Activated naive CD8-positive, alpha-beta T cell treated with anti-CD3 and anti-CD28 coated beads, Interleukin-2, amount 50 U/mL, for 16 hours (primary cell): Measurements from ENCODE around the gene SULF2.

Source experiments
- DNase-seq: peaks from one replicate; pipeline ENCODE4 v3.0.0-alpha.2; 2020; ENCODE audit warnings: low read depth, low spot score

SULF2 gene

GRCh38 chr20:47784599-47785310, 526 bp downstream of the SULF2 start:
- DNase-seq: no peak

GRCh38 chr20:47783828-47784598, 1.3 kb downstream of the SULF2 start:
- no peak for DNase-seq

GRCh38 chr20:47782920-47783552, 2.2 kb downstream of the SULF2 start:
- DNase-seq: no peak

- DNase-seq: no peak
Observed at GRCh38 chr20:47782076-47782475, 3.2 kb downstream of the SULF2 start.

- DNase-seq: no peak
Observed at GRCh38 chr20:47781632-47782031, 3.6 kb downstream of the SULF2 start.

GRCh38 chr20:47780720-47781389, 4.4 kb downstream of the SULF2 start:
- DNase-seq: no peak

GRCh38 chr20:47778398-47779354, 6.6 kb downstream of the SULF2 start:
- DNase-seq: no peak

- no peak for DNase-seq
Observed at GRCh38 chr20:47777220-47777619, 8.1 kb downstream of the SULF2 start.

GRCh38 chr20:47776639-47777038, 8.6 kb downstream of the SULF2 start:
- DNase-seq: no peak

GRCh38 chr20:47775841-47776240, 9.4 kb downstream of the SULF2 start:
- no peak for DNase-seq

GRCh38 chr20:47775039-47775438, 10.2 kb downstream of the SULF2 start:
- no peak for DNase-seq

GRCh38 chr20:47774131-47774777, 11.0 kb downstream of the SULF2 start:
- DNase-seq: no peak

GRCh38 chr20:47773371-47773786, 11.9 kb downstream of the SULF2 start:
- no peak for DNase-seq

GRCh38 chr20:47770935-47771334, 14.3 kb downstream of the SULF2 start:
- no peak for DNase-seq

- DNase-seq: no peak
Observed at GRCh38 chr20:47768016-47768824, 17.1 kb downstream of the SULF2 start.

- no peak for DNase-seq
Observed at GRCh38 chr20:47765691-47766594, 19.3 kb downstream of the SULF2 start.

- DNase-seq: no peak
Observed at GRCh38 chr20:47765271-47765670, 20.0 kb downstream of the SULF2 start.

- DNase-seq: no peak
Observed at GRCh38 chr20:47764154-47764733, 21.0 kb downstream of the SULF2 start.
